Ovary (tissue), 3 donors: ENCODE measurements around the gene EMILIN3.
"Not testable (repeated sequence)": the region's sequence is repeated elsewhere in the genome, so short reads cannot be mapped to it uniquely, and the experiment has no call there.

Experiments
- CTCF ChIP-seq, 3 donors: fragments of 450-650 bp in 2 of 3; fragments of 200-600 bp in 1 of 3; IDR thresholded peaks; one replicate each; pipeline versions ENCODE4 v1.5.1 to v1.8.0; 2016 to 2022; ENCODE audit warnings: antibody characterized with exemption in 3 of 3, mild to moderate bottlenecking in 1 of 3
- EP300 ChIP-seq: sonication (generic); formaldehyde crosslinking; IDR thresholded peaks from one replicate; pipeline ENCODE4 v1.6.1; 2017; ENCODE audit warnings: antibody characterized with exemption
- POLR2A ChIP-seq: fragments of 450-650 bp; IDR thresholded peaks from one replicate; pipeline ENCODE4 v1.6.1; 2017; ENCODE audit warnings: antibody characterized with exemption, mild to moderate bottlenecking, moderate library complexity
- donor health status: DM: no; HTN: no; CAD: no.

GRCh38 chr20:41312009-41312408, 54.6 kb downstream of the EMILIN3 start:
- not testable (repeated sequence) for TF ChIP-seq EP300; CTCF (IDR thresholded peaks at IDR 0.05); POLR2A
